GM19395 (cell line): ENCODE results near the gene ALOX12B.
"Not testable (repeated sequence)": the region's sequence is repeated elsewhere in the genome, so short reads cannot be mapped to it uniquely, and the experiment has no call there.

Experiments
- ATAC-seq: cut with Tn5 transposase; IDR thresholded peaks from one replicate; pipeline ENCODE4 v1.9.1; 2021; ENCODE audit warnings: mild to moderate bottlenecking, moderate library complexity; ENCODE audit not compliant: unreplicated experiment

Gene ALOX12B

DNA sequence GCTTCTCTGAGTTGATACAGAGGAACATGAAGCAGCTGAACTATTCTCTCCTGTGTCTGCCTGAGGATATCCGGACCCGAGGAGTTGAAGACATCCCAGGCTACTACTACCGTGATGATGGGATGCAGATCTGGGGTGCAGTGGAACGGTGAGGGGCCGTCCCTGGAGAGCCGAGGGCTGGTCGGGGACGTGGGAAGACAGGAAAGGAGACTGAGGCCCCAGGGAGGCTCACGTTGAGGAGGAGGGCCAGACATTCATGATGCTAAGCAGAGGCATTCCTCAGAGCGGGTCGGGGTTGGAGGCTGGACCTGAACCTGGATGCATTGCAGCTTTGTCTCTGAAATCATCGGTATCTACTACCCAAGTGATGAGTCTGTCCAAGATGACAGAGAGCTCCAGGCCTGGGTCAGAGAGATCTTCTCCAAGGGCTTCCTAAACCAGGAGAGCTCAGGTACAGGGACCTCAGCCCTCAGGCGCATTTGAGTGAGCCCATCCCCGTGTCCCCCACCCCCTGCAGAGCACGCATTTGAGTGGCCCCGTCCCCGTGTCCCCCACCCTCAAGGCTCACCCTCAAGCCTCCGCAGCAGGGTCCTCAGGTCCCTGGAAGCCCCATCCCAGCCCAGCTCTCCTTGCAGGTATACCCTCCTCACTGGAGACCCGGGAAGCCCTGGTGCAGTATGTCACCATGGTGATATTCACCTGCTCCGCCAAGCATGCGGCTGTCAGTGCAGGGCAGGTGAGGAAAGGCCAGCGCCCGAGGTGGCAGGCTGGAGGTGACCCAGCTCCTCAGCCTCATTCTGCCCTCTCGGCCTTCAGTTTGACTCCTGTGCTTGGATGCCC, 40.4 kb downstream of the ALOX12B start:
- no peak for ATAC-seq

GRCh38 chr17:8046306-8046928, 41.1 kb downstream of the ALOX12B start:
- no peak for ATAC-seq

DNA sequence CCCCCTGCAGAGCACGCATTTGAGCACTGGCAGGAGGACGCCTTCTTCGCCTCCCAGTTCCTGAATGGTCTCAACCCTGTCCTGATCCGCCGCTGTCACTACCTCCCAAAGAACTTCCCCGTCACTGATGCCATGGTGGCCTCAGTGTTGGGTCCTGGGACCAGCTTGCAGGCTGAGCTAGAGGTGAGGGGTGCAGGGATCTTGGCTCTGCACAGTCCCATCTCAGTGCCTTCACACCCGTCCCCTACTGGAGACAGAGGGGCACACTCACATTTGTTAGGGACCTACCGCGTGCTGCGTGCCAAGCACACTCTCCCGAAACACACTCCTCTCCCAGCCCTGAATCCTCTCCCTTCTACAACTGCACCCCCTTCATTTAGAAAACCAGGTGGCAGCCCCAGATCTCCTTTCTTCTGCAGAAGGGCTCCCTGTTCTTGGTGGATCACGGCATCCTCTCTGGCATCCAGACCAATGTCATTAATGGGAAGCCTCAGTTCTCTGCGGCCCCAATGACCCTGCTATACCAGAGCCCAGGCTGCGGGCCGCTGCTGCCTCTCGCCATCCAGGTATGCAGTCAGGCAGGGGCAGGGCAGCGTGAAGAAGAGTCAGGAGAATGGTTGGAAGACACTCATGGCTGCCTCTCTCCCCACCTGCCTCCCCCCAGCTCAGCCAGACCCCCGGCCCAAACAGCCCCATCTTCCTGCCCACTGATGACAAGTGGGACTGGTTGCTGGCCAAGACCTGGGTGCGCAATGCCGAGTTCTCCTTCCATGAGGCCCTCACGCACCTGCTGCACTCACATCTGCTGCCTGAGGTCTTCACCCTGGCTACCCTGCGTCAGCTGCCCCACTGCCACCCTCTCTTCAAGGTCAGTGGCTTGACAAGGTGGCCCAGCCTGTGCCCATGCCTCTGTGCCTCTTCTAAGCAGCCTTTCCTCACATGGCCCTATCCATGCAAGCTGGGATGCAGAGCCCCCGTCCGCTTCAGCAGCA, 42.4 kb downstream of the ALOX12B start:
- no peak for ATAC-seq

- no peak for ATAC-seq
These were observed 45.5 kb downstream of the ALOX12B start for GRCh38 chr17:8041979-8042378.

DNA sequence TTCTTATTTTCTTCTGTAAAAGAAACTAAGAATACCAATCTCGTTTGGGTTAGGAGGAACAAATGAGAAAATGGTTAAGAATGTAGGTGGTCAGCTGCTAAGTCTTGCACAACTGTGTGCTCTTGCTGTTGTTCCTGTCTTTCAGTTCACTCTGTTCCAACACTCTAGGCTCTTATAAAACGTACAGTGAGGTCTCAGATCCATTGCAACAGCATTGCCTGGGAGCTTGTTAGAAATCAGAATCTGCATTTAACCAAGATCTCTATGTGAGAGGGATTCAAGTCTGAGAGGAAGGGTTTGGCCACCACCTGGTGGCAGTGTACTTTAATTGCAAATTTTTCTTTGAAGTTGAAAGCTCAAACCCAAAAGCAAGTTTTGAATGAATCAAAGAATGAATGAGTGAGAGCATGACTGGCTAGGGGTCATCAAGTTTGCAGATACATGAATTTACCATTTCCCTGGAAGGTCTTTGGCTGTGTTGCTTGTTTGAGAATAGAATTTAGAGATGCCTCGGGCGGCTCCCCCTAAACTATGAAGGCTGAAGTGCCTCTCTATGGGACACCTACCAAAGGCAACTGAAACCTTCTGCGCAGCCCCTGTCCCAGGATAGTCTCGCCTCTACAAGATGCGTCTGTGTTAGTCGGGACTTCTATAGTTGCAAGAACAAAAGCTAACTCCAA, 46.1 kb downstream of the ALOX12B start:
- no peak for ATAC-seq

DNA sequence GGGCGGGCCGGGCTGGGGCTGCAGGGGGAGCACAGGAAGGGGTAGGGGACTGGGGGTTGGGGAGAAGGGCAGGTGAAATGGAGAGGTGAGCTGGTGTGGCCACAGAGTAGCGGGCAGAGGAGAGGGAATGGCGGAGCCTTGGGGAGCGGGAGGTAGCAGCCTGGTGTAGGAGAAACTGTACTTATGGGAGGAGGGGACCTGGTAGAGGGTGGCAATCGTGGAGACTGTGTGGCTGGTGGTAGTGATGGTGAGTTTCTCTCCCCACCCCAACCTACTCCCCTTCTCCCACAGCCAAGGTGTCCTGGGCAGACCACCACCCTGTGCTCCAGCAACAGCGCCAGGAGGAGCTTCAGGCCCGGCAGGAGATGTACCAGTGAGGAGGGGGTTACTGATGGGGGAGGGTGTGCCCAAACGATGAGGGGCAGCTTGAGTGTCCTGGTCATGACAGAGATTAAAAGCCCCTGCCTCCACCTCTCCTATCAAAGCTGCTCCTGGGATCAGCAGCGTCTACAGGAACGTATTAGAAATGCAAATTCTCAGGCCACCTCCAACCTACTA, 47.8 kb downstream of the ALOX12B start:
- no peak for ATAC-seq

GRCh38 chr17:8038954-8039610, 48.4 kb downstream of the ALOX12B start, which contains the start of gene ALOX15B:
TSS of gene ALOX15B (plus strand) at chr17:8039059. CDS start at chr17:8039156, 97 bp downstream.
- ATAC-seq = no peak

DNA sequence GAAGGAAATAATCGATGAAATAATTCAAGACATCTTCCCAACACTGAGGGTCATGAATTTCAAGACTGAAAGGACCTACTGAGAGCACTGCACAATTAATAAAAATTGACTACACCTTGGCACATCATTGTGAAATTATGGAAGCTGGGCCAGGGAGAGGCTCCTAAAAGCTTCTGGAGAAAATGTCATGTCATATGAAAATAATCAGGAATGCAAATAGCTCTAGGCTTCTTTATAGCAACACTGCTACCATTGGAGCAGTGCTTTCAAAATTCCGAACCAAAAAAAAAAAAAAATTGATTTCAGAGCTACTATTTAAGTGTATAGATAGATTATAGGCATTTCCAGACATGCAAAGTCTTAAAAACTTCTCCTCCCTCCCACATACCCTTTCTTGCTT, 55.1 kb downstream of the ALOX12B start:
- no peak for ATAC-seq

DNA sequence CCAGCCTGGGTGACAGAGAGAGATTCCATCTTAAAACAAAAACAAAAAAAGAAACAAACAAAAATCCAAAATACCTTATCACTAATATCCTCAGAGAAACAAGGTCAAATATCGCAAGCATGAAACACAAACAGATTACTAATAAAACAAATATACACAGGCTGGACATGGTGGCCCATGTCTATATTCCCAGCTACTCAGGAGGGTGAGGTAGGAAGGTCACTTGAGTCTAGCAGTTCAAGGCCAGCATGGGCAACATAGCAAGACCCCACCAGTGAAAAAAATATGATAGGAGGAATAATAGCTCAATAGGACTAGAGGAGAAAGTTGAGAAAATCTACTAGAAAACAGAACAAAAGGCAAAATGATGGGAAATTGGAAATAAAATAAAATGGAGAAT, 55.6 kb downstream of the ALOX12B start:
- ATAC-seq = no peak

DNA sequence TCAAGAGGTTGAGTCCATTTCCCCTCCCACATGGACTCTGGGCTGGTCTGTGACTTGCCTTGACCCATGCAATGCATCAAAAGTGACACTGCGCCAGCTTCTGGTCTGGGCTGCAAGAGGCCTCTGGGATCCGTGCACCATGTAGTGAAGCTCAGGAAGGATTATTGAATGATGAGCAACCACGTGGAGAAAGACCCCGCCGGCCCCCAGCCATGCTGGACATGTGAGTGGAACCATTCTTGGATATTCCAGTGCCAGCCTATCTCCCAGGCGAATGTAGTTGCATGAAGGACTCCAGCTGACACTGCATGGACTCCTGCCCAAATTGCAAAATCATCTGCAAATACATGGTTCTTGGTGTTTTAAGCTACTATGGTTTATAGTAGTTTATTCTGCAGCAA, 56.3 kb downstream of the ALOX12B start:
- no peak for ATAC-seq

DNA sequence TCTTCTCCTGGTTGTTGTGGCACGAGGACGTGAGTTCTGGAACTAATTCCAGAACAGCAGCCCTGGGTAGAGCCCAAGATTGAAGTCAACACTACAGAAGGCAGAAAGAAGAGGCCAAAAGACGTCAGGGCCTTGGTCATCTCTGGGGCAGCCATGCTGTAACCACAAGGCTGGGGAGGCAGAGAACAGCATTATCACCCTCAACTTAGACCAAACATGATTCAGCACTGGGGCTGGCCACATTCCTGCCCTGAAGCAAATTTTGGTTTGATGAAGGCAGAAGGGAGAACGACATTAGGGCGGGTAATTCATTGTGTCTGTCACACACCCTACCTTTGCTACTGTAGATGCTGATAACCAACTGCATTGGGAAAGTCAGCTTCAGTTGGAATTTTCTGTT, 58.4 kb downstream of the ALOX12B start:
- no peak for ATAC-seq

DNA sequence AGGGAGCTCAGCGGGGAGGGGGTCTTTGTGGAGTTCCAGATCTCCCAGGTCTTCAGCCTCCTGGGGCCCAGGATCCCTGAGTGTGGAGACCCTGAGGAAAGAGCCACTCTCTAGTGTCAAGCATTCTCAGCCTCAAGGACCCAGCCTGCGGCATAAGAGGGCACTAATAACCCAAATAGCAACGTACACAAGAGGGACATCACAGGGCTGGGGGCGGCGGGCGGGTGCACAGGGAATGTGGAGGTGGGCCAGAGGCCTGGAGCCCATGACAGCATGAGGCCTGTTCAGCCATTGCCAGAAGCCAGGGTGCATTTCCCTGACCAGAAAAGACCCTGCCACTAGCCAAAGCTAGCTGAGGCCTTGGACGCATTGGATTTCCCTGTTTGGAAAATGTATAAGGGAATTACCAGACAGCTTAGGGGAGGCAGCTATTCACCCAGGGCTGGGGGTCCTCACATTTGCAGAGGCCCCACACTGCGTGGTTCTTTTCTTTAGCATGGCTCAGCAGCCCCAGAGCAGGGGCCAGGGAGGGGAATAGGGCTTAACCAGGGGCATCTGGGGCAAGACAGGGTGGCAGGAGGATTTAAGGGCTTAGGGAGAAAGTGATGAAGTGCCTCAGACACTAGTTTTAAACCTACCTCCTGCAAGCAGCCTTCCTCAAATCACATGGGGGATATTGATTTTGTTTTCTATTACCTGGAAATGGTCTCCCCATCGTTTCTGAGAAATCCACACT, 62.2 kb downstream of the ALOX12B start:
- ATAC-seq = no peak

- ATAC-seq = not testable (repeated sequence)
These were observed 63.4 kb downstream of the ALOX12B start for GRCh38 chr17:8024161-8024560.
